H1 (cell line): Measurements from ENCODE around the gene ARMH1. TPM values are rescaled to one million over a fixed set of nuclear protein-coding genes. Genes with fewer than 3 reads are reported as not detected.

Source experiments
- CTCF ChIA-PET: fragments of 300-600 bp; sonication (Branson Sonifier 250); formaldehyde crosslinking; loops from one replicate; lab custom pipeline; 2021; ENCODE audit not compliant: partially characterized antibody; lab: Charles Lee
- POLR2A ChIA-PET: fragments of 300-600 bp; sonication (Branson Sonifier 250); formaldehyde crosslinking; loops from one replicate; lab custom pipeline; 2021; ENCODE audit warnings: inconsistent platforms; ENCODE audit not compliant: partially characterized antibody; lab: Charles Lee
- DNase-seq, 2 experiments: peaks; one replicate each; pipeline versions ENCODE4 v3.0.0 to v3.0.0-alpha.2; 2010 to 2022; ENCODE audit warnings: low spot score in 2 of 2, low read depth in 1 of 2, mixed read lengths in 1 of 2
- FAIRE-seq: peaks from 2 replicates; lab custom pipeline; 2011; peaks lifted over from hg19 to GRCh38; lab: Jason Lieb, UNC
- H2AFZ ChIP-seq: 2 replicates; pipeline ENCODE4 v1.8.1; 2012; ENCODE audit warnings: low read length, inconsistent platforms
- H2AK5ac ChIP-seq: 2 replicates; pipeline ENCODE4 v1.6.1; 2013; ENCODE audit warnings: low read depth, low read length
- H2BK120ac ChIP-seq: replicated peaks from 2 replicates; pipeline ENCODE3; 2013; ENCODE audit warnings: low read depth, low read length, inconsistent platforms
- H2BK12ac ChIP-seq: 2 replicates; pipeline ENCODE4 v1.6.1; 2013; ENCODE audit warnings: low read depth, low read length
- H2BK15ac ChIP-seq: 2 replicates; pipeline ENCODE4 v1.6.1; 2013; ENCODE audit warnings: low read length
- H2BK20ac ChIP-seq: 2 replicates; pipeline ENCODE4 v1.6.1; 2013; ENCODE audit warnings: low read length
- H2BK5ac ChIP-seq: 2 replicates; pipeline ENCODE4 v1.6.1; 2013; ENCODE audit warnings: low read depth, low read length
- H3K14ac ChIP-seq: 2 replicates; pipeline ENCODE4 v1.6.1; 2013; ENCODE audit warnings: inconsistent platforms; ENCODE audit not compliant: insufficient read length
- H3K18ac ChIP-seq: 2 replicates; pipeline ENCODE4 v1.6.1; 2013; ENCODE audit warnings: low read length; ENCODE audit errors: extremely low read depth
- H3K23ac ChIP-seq: 2 replicates; pipeline ENCODE4 v1.6.1; 2013; ENCODE audit warnings: inconsistent platforms; ENCODE audit not compliant: insufficient read length
- H3K23me2 ChIP-seq: 2 replicates; pipeline ENCODE4 v1.6.1; 2013; ENCODE audit warnings: low read depth, low read length
- H3K27ac ChIP-seq: 2 replicates; pipeline ENCODE4 v1.6.1; 2011; ENCODE audit warnings: low read depth, low read length, inconsistent platforms
- H3K27me3 ChIP-seq, 4 experiments: replicated peaks in 1 of 4; 1 replicate in 1 of 4; 2 replicates in 3 of 4; pipeline versions ENCODE4 v1.6.1 to v1.8.1; 2011 to 2013; ENCODE audit warnings: low read length in 3 of 4, mild to moderate bottlenecking in 3 of 4, inconsistent platforms in 2 of 4, mixed read lengths in 2 of 4, moderate library complexity in 1 of 4; ENCODE audit not compliant: control insufficient read depth in 3 of 4, insufficient read depth in 3 of 4; ENCODE audit errors: extremely low read depth in 1 of 4
- H3K36me3 ChIP-seq, 4 experiments: 2 replicates each; pipeline versions ENCODE4 v1.6.1 to v1.8.1; 2011 to 2013; ENCODE audit warnings: mild to moderate bottlenecking in 4 of 4, low read length in 3 of 4, moderate library complexity in 2 of 4, control low read depth in 1 of 4, inconsistent platforms in 1 of 4; ENCODE audit not compliant: insufficient read depth in 4 of 4, control insufficient read depth in 2 of 4
- H3K4ac ChIP-seq: replicated peaks from 2 replicates; pipeline ENCODE3; 2013; ENCODE audit warnings: low read length, low read depth, mixed read lengths, inconsistent platforms; ENCODE audit not compliant: insufficient read length
- H3K4me1 ChIP-seq, 4 experiments: replicated peaks in 1 of 4; 1 replicate in 1 of 4; 2 replicates in 3 of 4; pipeline versions ENCODE4 v1.6.1 to v1.8.1; 2011 to 2013; ENCODE audit warnings: low read length in 3 of 4, inconsistent platforms in 2 of 4, mixed read lengths in 1 of 4; ENCODE audit not compliant: insufficient read depth in 4 of 4, control insufficient read depth in 3 of 4
- H3K4me2 ChIP-seq, 2 experiments: 2 replicates each; pipeline versions ENCODE4 v1.6.1 to v1.8.1; 2011 to 2013; ENCODE audit warnings: low read depth in 2 of 2, low read length in 2 of 2, control low read depth in 1 of 2, inconsistent platforms in 1 of 2, mild to moderate bottlenecking in 1 of 2; ENCODE audit not compliant: insufficient read depth in 1 of 2
- H3K4me3 ChIP-seq, 4 experiments: fragments of 200-600, 300-600 bp in 1 of 4; sonication (generic), shearing (Covaris generic), sonication (Bioruptor Twin) in 1 of 4; 2 replicates each; pipeline versions ENCODE4 v1.5.1 to v1.8.1; 2011 to 2016; ENCODE audit warnings: low read length in 4 of 4, low read depth in 3 of 4, control low read depth in 2 of 4, inconsistent platforms in 2 of 4, mild to moderate bottlenecking in 2 of 4, mixed read lengths in 1 of 4, moderate library complexity in 1 of 4; ENCODE audit not compliant: insufficient read depth in 2 of 4; ENCODE audit errors: extremely low read depth in 1 of 4
- H3K56ac ChIP-seq: replicated peaks from 2 replicates; pipeline ENCODE3; 2013; ENCODE audit warnings: low read depth, mild to moderate bottlenecking, mixed read lengths, low read length, inconsistent platforms; ENCODE audit not compliant: insufficient read length
- H3K79me1 ChIP-seq: 2 replicates; pipeline ENCODE4 v1.6.1; 2013; ENCODE audit warnings: low read depth, low read length, control low read depth
- H3K79me2 ChIP-seq, 2 experiments: 2 replicates each; pipeline versions ENCODE4 v1.6.1 to v1.8.1; 2012 to 2013; ENCODE audit warnings: low read length in 2 of 2, mild to moderate bottlenecking in 2 of 2, inconsistent platforms in 1 of 2; ENCODE audit not compliant: insufficient read depth in 2 of 2, control insufficient read depth in 1 of 2
- H3K9ac ChIP-seq, 4 experiments: replicated peaks in 1 of 4; 1 replicate in 1 of 4; 2 replicates in 3 of 4; pipeline versions ENCODE4 v1.6.1 to v1.8.1; 2011 to 2013; ENCODE audit warnings: low read depth in 3 of 4, low read length in 3 of 4, control low read depth in 2 of 4, mild to moderate bottlenecking in 2 of 4, moderate library complexity in 2 of 4, inconsistent platforms in 1 of 4; ENCODE audit errors: extremely low read depth in 1 of 4
- H3K9me3 ChIP-seq, 2 experiments: 2 replicates each; pipeline versions ENCODE4 v1.6.1 to v1.8.1; 2012 to 2013; ENCODE audit warnings: mild to moderate bottlenecking in 2 of 2, moderate library complexity in 2 of 2, control low read depth in 1 of 2, inconsistent platforms in 1 of 2, low read depth in 1 of 2, low read length in 1 of 2, mixed read lengths in 1 of 2; ENCODE audit not compliant: insufficient read depth in 2 of 2
- H4K20me1 ChIP-seq, 2 experiments: replicated peaks in 1 of 2; 2 replicates each; pipeline versions ENCODE3 to v1.8.1; 2011 to 2013; ENCODE audit warnings: inconsistent platforms in 2 of 2, low read length in 2 of 2, mild to moderate bottlenecking in 1 of 2; ENCODE audit not compliant: insufficient read depth in 2 of 2, control insufficient read depth in 1 of 2
- H4K5ac ChIP-seq: 2 replicates; pipeline ENCODE4 v1.6.1; 2013; ENCODE audit warnings: low read length, low read depth, mixed read lengths, inconsistent platforms; ENCODE audit not compliant: insufficient read length
- H4K8ac ChIP-seq: 2 replicates; pipeline ENCODE4 v1.8.0; 2013; ENCODE audit warnings: mild to moderate bottlenecking, moderate library complexity, low read length, inconsistent platforms; ENCODE audit not compliant: insufficient read depth; ENCODE audit errors: extremely low read depth
- H4K91ac ChIP-seq: replicated peaks from 2 replicates; pipeline ENCODE3; 2013; ENCODE audit warnings: low read length, mixed read lengths, inconsistent platforms; ENCODE audit not compliant: insufficient read length
- BACH1 ChIP-seq: IDR thresholded peaks from 2 replicates; pipeline ENCODE4 v1.6.1; 2012; ENCODE audit warnings: low read length, improper control_type of control experiment
- GABPA ChIP-seq: IDR thresholded peaks from 2 replicates; pipeline ENCODE4 v1.6.1; 2011; ENCODE audit warnings: mild to moderate bottlenecking, low read length, moderate library complexity, borderline replicate concordance; ENCODE audit not compliant: insufficient read depth
- GTF2F1 ChIP-seq: IDR thresholded peaks from 2 replicates; pipeline ENCODE4 v1.6.1; 2012; ENCODE audit warnings: low read depth, low read length, improper control_type of control experiment, borderline replicate concordance
- JUND ChIP-seq: IDR thresholded peaks from 2 replicates; pipeline ENCODE4 v1.6.1; 2011; ENCODE audit warnings: mild to moderate bottlenecking, improper control_type of control experiment, low read length
- RFX5 ChIP-seq: IDR thresholded peaks from 2 replicates; pipeline ENCODE4 v1.6.1; 2011; ENCODE audit warnings: low read depth, low read length, improper control_type of control experiment, borderline replicate concordance
- SIN3A ChIP-seq, 2 experiments: IDR thresholded peaks in 1 of 2; conservative IDR thresholded peaks in 1 of 2; 2 replicates each; pipeline ENCODE4 v1.6.1; 2011 to 2012; ENCODE audit warnings: low read length in 2 of 2, improper control_type of control experiment in 1 of 2, low read depth in 1 of 2, mild to moderate bottlenecking in 1 of 2
- SP1 ChIP-seq: IDR thresholded peaks from 2 replicates; pipeline ENCODE4 v1.6.1; 2011; ENCODE audit warnings: low read depth, low read length
- SUZ12 ChIP-seq: fragments of 200-600 bp; sonication (generic); IDR thresholded peaks from 2 replicates; pipeline ENCODE4 v1.6.1; 2012; ENCODE audit warnings: mild to moderate bottlenecking, inconsistent platforms, low read length, moderate library complexity, mixed read lengths
- TAF1 ChIP-seq: IDR thresholded peaks from 2 replicates; pipeline ENCODE4 v1.6.1; 2011; ENCODE audit warnings: mild to moderate bottlenecking, low read depth, low read length
- WGBS, 2 experiments: shearing (Covaris generic) in 1 of 2; methylation state at CpG; one replicate each; pipeline versions ENCODE4 v1.1.6 to v1.1.7; 2013 to 2015; ENCODE audit warnings: low lambda C conversion rate in 2 of 2, mixed read lengths in 2 of 2, inconsistent platforms in 1 of 2, low coverage in 1 of 2, missing lambda C conversion rate in 1 of 2; ENCODE audit not compliant: insufficient replicate concordance in 2 of 2, insufficient coverage in 1 of 2, insufficient read length in 1 of 2; ENCODE audit errors: extremely low coverage in 1 of 2, missing lambda C conversion rate in 1 of 2; 5-methylcytosine and 5-hydroxymethylcytosine counted together
- polyA plus RNA-seq, 7 experiments: library from polyadenylated mRNA; depleted of rRNA in 3 of 7; stranded (reverse) in 5 of 7; unstranded in 2 of 7; fragments of >200 nt in 5 of 7; fragments of 200-250 nt in 2 of 7; gene quantifications; 1 replicate in 5 of 7; 2 replicates in 1 of 7; 4 replicates in 1 of 7; pipeline versions ENCODE4 v1.2.1 to v1.2.3, GENCODE V29; 2011 to 2013; ENCODE audit warnings: missing spikeins in 2 of 7, mixed read lengths in 2 of 7
- total RNA-seq: library from RNA; stranded (reverse); fragmentation: NEBNext Ultra II Directional; extraction: Animal tissue kit (Norgen Biotek cat#: 25700); gene quantifications from 2 replicates; pipeline ENCODE4 v1.2.1, GENCODE V29; 2021

ARMH1 gene
- total and polyA plus RNA-seq, 2 of the 8 experiments (the other 6 are each of a cell fraction or from before 2014, with no cell fraction given) = 0.82 to 0.85 TPM

- no peak overlapping the region for H4K5ac ChIP-seq
- no peak overlapping the region for H2BK20ac ChIP-seq
- 89% methylated on average over 13 of the region's 13 CpGs; no CpG with 5 or more reads in 1 of the 2 experiments for WGBS, 2 experiments
- H2AFZ ChIP-seq = no peak overlapping the region
- no peak for DNase-seq
- peaks cover 2% of the 10 kb centered on the region; the same call in 1 of the 2 replicates for H3K79me1 ChIP-seq
- H3K4me2 ChIP-seq = no peak overlapping the region
- TF ChIP-seq BACH1 (no peak), SIN3A (conservative IDR thresholded peaks at IDR 0.05 in 1 of 2, IDR thresholded peaks at IDR 0.05 in 1 of 2; ENCODE audit: low read depth in 1 of 2, low read length in 2 of 2) (no peak), SP1 (no peak), RFX5 (no peak), GTF2F1 (no peak), JUND (no peak), GABPA (no peak), TAF1 (no peak), SUZ12 (no peak)
- H3K56ac ChIP-seq = no peak overlapping the region
- no peak overlapping the region for H2BK5ac ChIP-seq
- H3K79me2 ChIP-seq = no peaks in the 10 kb centered on the region
- H3K18ac ChIP-seq = no peak overlapping the region
- no peak overlapping the region for H2BK15ac ChIP-seq
- no peaks in the 10 kb centered on the region for H3K23me2 ChIP-seq
- CTCF ChIA-PET = interaction anchor here (0.6 to 8.6 kb wide), 5 partner anchors 11 to 54 kb away, joined by 3 to 197 read pairs (median 5); no protein-coding TSS in a partner anchor
- no peak overlapping the region for H2BK12ac ChIP-seq
- peaks cover 18 to 61% (median 31%) of the 10 kb centered on the region in 4 experiments; a peak in 7 of 8 replicates for H3K36me3 ChIP-seq
- peaks cover 0 to 15% (median 9%) of the 10 kb centered on the region in 4 experiments; a peak in 5 of 7 replicates for H3K4me1 ChIP-seq
- no peak overlapping the region for H3K9ac ChIP-seq
- H2AK5ac ChIP-seq = no peak overlapping the region
- H3K27ac ChIP-seq = peak overlapping the region; percentile 32; the same call in 1 of the 2 replicates
- POLR2A ChIA-PET = interaction anchor here (23.6 kb wide), 1 partner anchor 20 kb away, joined by 633 read pairs; no protein-coding TSS in a partner anchor
- H3K23ac ChIP-seq = no peak overlapping the region
- H2BK120ac ChIP-seq = no peak overlapping the region
- no peak overlapping the region for H3K14ac ChIP-seq
- no peak overlapping the region for H3K4me3 ChIP-seq
- H4K20me1 ChIP-seq = peaks cover 2 to 5% of the 10 kb centered on the region in 2 experiments
- H4K91ac ChIP-seq = no peak overlapping the region
- FAIRE-seq = no peak
- H3K4ac ChIP-seq = no peak overlapping the region
- no peaks in the 10 kb centered on the region for H3K27me3 ChIP-seq
- H3K9me3 ChIP-seq = no peaks in the 10 kb centered on the region
- no peak overlapping the region for H4K8ac ChIP-seq
Measured at GRCh38 chr1:44648529-44649250, 25.8 kb upstream of the ARMH1 start.
